HG02970 (cell line): ENCODE data around the gene GSE1.

ENCODE experiments used
- ATAC-seq: cut with Tn5 transposase; IDR thresholded peaks from one replicate; pipeline ENCODE4 v1.9.1; 2021; ENCODE audit warnings: mild to moderate bottlenecking, moderate library complexity, moderate number of reproducible peaks; ENCODE audit not compliant: unreplicated experiment, low FRiP score

Gene GSE1

GRCh38 chr16:85616607-85617321 is 3.6 kb downstream of the GSE1 start:
- no peak for ATAC-seq

- no peak for ATAC-seq
Measured at GRCh38 chr16:85617948-85618347, 4.8 kb downstream of the GSE1 start.

- no peak for ATAC-seq
Measured at GRCh38 chr16:85618521-85618920, 5.4 kb downstream of the GSE1 start.

GRCh38 chr16:85619101-85619891 is 6.2 kb downstream of the GSE1 start:
- ATAC-seq, result no peak

- ATAC-seq, result no peak
Measured at GRCh38 chr16:85620374-85620773, 7.3 kb downstream of the GSE1 start.

GRCh38 chr16:85621698-85622428 is 8.7 kb downstream of the GSE1 start:
- ATAC-seq, result no peak

GRCh38 chr16:85622683-85623082 is 9.6 kb downstream of the GSE1 start:
- no peak for ATAC-seq

GRCh38 chr16:85623250-85623649 is 10.1 kb downstream of the GSE1 start:
- ATAC-seq, result no peak

- no peak for ATAC-seq
Measured at GRCh38 chr16:85623997-85624601, 11.0 kb downstream of the GSE1 start.

- ATAC-seq, result no peak
Measured at GRCh38 chr16:85624646-85625045, 11.5 kb downstream of the GSE1 start.

GRCh38 chr16:85625053-85625452 is 11.9 kb downstream of the GSE1 start:
- no peak for ATAC-seq

- ATAC-seq, result no peak
Measured at GRCh38 chr16:85625485-85626117, 12.5 kb downstream of the GSE1 start.

GRCh38 chr16:85626191-85626981 is 13.3 kb downstream of the GSE1 start:
- no peak for ATAC-seq

GRCh38 chr16:85627089-85627488 is 14.0 kb downstream of the GSE1 start:
- ATAC-seq, result no peak

GRCh38 chr16:85627526-85628264 is 14.6 kb downstream of the GSE1 start:
- no peak for ATAC-seq

GRCh38 chr16:85628265-85628556 is 15.1 kb downstream of the GSE1 start:
- ATAC-seq, result no peak

GRCh38 chr16:85628645-85629044 is 15.5 kb downstream of the GSE1 start:
- ATAC-seq, result no peak

GRCh38 chr16:85629326-85629725 is 16.2 kb downstream of the GSE1 start:
- ATAC-seq, result no peak

GRCh38 chr16:85629853-85630252 is 16.7 kb downstream of the GSE1 start:
- ATAC-seq, result no peak
